Erythroblast (primary cell): Measurements from ENCODE around the gene DOCK3.

Source experiments
- GATA1 ChIP-seq: IDR thresholded peaks from 2 replicates; pipeline ENCODE4 v1.6.1; 2011; ENCODE audit warnings: low read depth, mild to moderate bottlenecking, control low read depth, low read length, moderate library complexity
- POLR2A ChIP-seq: IDR thresholded peaks from 2 replicates; pipeline ENCODE4 v1.6.1; 2011; ENCODE audit warnings: mild to moderate bottlenecking, low read length

GRCh38 chr3:50972029-50972428, 297.3 kb downstream of the DOCK3 start:
- TF ChIP-seq POLR2A (no peak), GATA1 (no peak)
